GM12878 (cell line): ENCODE results near the gene FGD3. TPM values are rescaled to one million over a fixed set of nuclear protein-coding genes. Genes with fewer than 3 reads are reported as not detected.

Experiments used
- ATAC-seq: fragments of 200-7000 bp; cut with Tn5 transposase; 3 replicates; pipeline ENCODE4 v1.9.1; 2020; ENCODE audit warnings: mild to moderate bottlenecking, moderate library complexity
- BruUV-seq: library from RNA; stranded (reverse); fragments of 400-500 nt; replicated peaks from 2 replicates; lab custom pipeline; 2021; lab: Mats Ljungman, UMichigan
- CTCF ChIA-PET: fragments of 300-600 bp; sonication (Branson Sonifier 250); formaldehyde crosslinking; extraction: SDS; loops from one replicate; lab custom pipeline; 2021; ENCODE audit warnings: inconsistent platforms; lab: Yijun Ruan, JAX
- POLR2A ChIA-PET: fragments of 350-600 bp; formaldehyde crosslinking; extraction: SDS; loops from one replicate; lab custom pipeline; 2021; ENCODE audit warnings: inconsistent platforms; lab: Charles Lee
- RAD21 ChIA-PET: fragments of 300-600 bp; sonication (Branson Sonifier 250); formaldehyde crosslinking; loops from one replicate; lab custom pipeline; 2023; ENCODE audit warnings: antibody characterized with exemption; ENCODE audit not compliant: unreplicated experiment; lab: Charles Lee
- SMC1A ChIA-PET: fragments of 300-600 bp; sonication (Branson Sonifier 250); formaldehyde crosslinking; loops from one replicate; lab custom pipeline; 2023; ENCODE audit not compliant: unreplicated experiment, uncharacterized antibody; lab: Charles Lee
- DNase-seq: peaks from one replicate; pipeline ENCODE4 v3.0.0-alpha.2; 2011; ENCODE audit warnings: low read depth, low spot score
- FAIRE-seq: peaks from 3 replicates; lab custom pipeline; 2011; peaks lifted over from hg19 to GRCh38; lab: Jason Lieb, UNC
- H2AFZ ChIP-seq: 2 replicates; pipeline ENCODE4 v1.6.0; 2011; ENCODE audit warnings: low read depth, low read length, control low read depth; ENCODE audit not compliant: control insufficient read depth
- H3K27ac ChIP-seq: 2 replicates; pipeline ENCODE4 v1.5.1; 2011; ENCODE audit warnings: control low read depth; ENCODE audit not compliant: control insufficient read depth, insufficient read depth
- H3K27me3 ChIP-seq, 2 experiments: replicated peaks in 1 of 2; 2 replicates each; pipeline versions ENCODE4 v1.6.0 to v1.6.1; 2011; ENCODE audit warnings: low read length in 1 of 2; ENCODE audit not compliant: control insufficient read depth in 2 of 2, insufficient read depth in 2 of 2
- H3K36me3 ChIP-seq, 2 experiments: 2 replicates each; pipeline ENCODE4 v1.5.1; 2011; ENCODE audit warnings: low read length in 1 of 2; ENCODE audit not compliant: control insufficient read depth in 2 of 2, insufficient read depth in 2 of 2
- H3K4me1 ChIP-seq: 2 replicates; pipeline ENCODE4 v1.6.1; 2011; ENCODE audit warnings: mild to moderate bottlenecking, low read length, moderate library complexity, mixed read lengths; ENCODE audit not compliant: control insufficient read depth, insufficient read depth
- H3K4me2 ChIP-seq: 2 replicates; pipeline ENCODE4 v1.6.0; 2011; ENCODE audit warnings: control low read depth; ENCODE audit not compliant: control insufficient read depth, insufficient read depth
- H3K4me3 ChIP-seq: fragments of 200-600 bp; sonication (generic); 2 replicates; pipeline ENCODE4 v1.5.1; 2016
- H3K79me2 ChIP-seq: 2 replicates; pipeline ENCODE4 v1.6.0; 2011; ENCODE audit warnings: low read length; ENCODE audit not compliant: control insufficient read depth, insufficient read depth
- H3K9ac ChIP-seq: 2 replicates; pipeline ENCODE4 v1.8.0; 2011; ENCODE audit warnings: low read length, control low read depth, mixed read lengths; ENCODE audit not compliant: control insufficient read depth, insufficient read depth
- H3K9me3 ChIP-seq: replicated peaks from 3 replicates; pipeline ENCODE4 v1.5.1; 2011; ENCODE audit warnings: mild to moderate bottlenecking, low read length; ENCODE audit not compliant: control insufficient read depth, insufficient read depth
- H4K20me1 ChIP-seq: 2 replicates; pipeline ENCODE4 v1.6.0; 2011; ENCODE audit not compliant: control insufficient read depth, insufficient read depth
- BACH1 ChIP-seq: fragments of 450-650 bp; IDR thresholded peaks from 2 replicates; pipeline ENCODE4 v1.6.1; 2017; ENCODE audit warnings: mild to moderate bottlenecking, borderline replicate concordance
- BHLHE40 ChIP-seq, 2 experiments: fragments of 450-650 bp in 1 of 2; IDR thresholded peaks; 2 replicates each; pipeline ENCODE4 v1.6.1; 2011 to 2017; ENCODE audit warnings: low read depth in 2 of 2, borderline replicate concordance in 1 of 2, improper control_type of control experiment in 1 of 2, low read length in 1 of 2, mild to moderate bottlenecking in 1 of 2
- CHD2 ChIP-seq: IDR thresholded peaks from 2 replicates; pipeline ENCODE4 v1.6.1; 2011; ENCODE audit warnings: low read depth, low read length, improper control_type of control experiment, borderline replicate concordance
- CREM ChIP-seq: IDR thresholded peaks from 2 replicates; pipeline ENCODE4 v1.6.1; 2014; ENCODE audit warnings: antibody characterized with exemption, low read depth
- NRF1 ChIP-seq: conservative IDR thresholded peaks from 2 replicates; pipeline ENCODE4 v1.6.1; 2011; ENCODE audit warnings: mild to moderate bottlenecking, low read depth, low read length, improper control_type of control experiment
- PBX3 ChIP-seq: IDR thresholded peaks from 2 replicates; pipeline ENCODE4 v1.6.1; 2011; ENCODE audit warnings: mild to moderate bottlenecking, low read depth, low read length, moderate library complexity; ENCODE audit not compliant: insufficient replicate concordance
- TCF3 ChIP-seq: IDR thresholded peaks from 2 replicates; pipeline ENCODE4 v1.6.1; 2012; ENCODE audit warnings: low read depth, mild to moderate bottlenecking, low read length, borderline replicate concordance; ENCODE audit not compliant: insufficient read depth
- USF2 ChIP-seq: IDR thresholded peaks from 2 replicates; pipeline ENCODE4 v1.6.1; 2011; ENCODE audit warnings: low read depth, low read length, improper control_type of control experiment, borderline replicate concordance
- ZNF24 ChIP-seq: fragments of 450-650 bp; IDR thresholded peaks from 2 replicates; pipeline ENCODE4 v1.6.1; 2017; ENCODE audit warnings: antibody characterized with exemption, mild to moderate bottlenecking
- WGBS: methylation state at CpG from one replicate; pipeline ENCODE4 v1.1.6; 2016; ENCODE audit warnings: low lambda C conversion rate; ENCODE audit not compliant: insufficient replicate concordance, insufficient coverage; ENCODE audit errors: missing lambda C conversion rate; 5-methylcytosine and 5-hydroxymethylcytosine counted together
- in situ Hi-C: fragments of 300-500 bp; cut with MboI; formaldehyde crosslinking; loops from 9 replicates; pipeline ENCODE4 v1.14.3; 2018; ENCODE audit warnings: mixed read lengths
- intact Hi-C: fragments of 100-400 bp; cut with micrococcal nuclease; formaldehyde crosslinking; loops from one replicate; pipeline ENCODE4 v1.14.2; 2022; ENCODE audit not compliant: unreplicated experiment
- polyA plus RNA-seq, 11 experiments: library from polyadenylated mRNA; depleted of rRNA in 4 of 11; unstranded in 6 of 11; stranded (reverse) in 5 of 11; fragments of >200 nt; fragmentation: Nextera tagmentation in 4 of 11; fragmentation: Illumina TruSeq in 1 of 11; extraction: Ambion mirVana in 4 of 11; extraction: Trizol in 1 of 11; gene quantifications; 1 replicate in 1 of 11; 2 replicates in 10 of 11; pipeline versions ENCODE4 v1.2.1 to v1.2.3, GENCODE V29; 2011 to 2016; ENCODE audit warnings: inconsistent platforms in 2 of 11, missing spikeins in 2 of 11, low read depth in 1 of 11
- total RNA-seq, 4 experiments: library from RNA; depleted of rRNA in 3 of 4; stranded (reverse); fragments of >200 nt in 3 of 4; fragmentation: Illumina TruSeq in 1 of 4; extraction: Trizol in 1 of 4; gene quantifications; 2 replicates each; pipeline versions ENCODE4 v1.2.1 to v1.2.3, GENCODE V29; 2013 to 2021

Gene FGD3
- total and polyA plus RNA-seq, 10 of the 15 experiments (the other 5 are each of a cell fraction or from before 2014, with no cell fraction given) = 0.26 to 18.1 (median 12.4) TPM

- Histone ChIP-seq H3K4me1 (no peaks in the 10 kb centered on the region), H3K36me3 (peaks cover 3% of the 10 kb centered on the region in 2 experiments; a peak in 3 of 4 replicates), H3K79me2 (no peaks in the 10 kb centered on the region), H3K9ac (no peak overlapping the region), H2AFZ (no peak overlapping the region), H3K4me2 (no peak overlapping the region), H4K20me1 (no peaks in the 10 kb centered on the region), H3K27me3 (no peaks in the 10 kb centered on the region), H3K27ac (no peak overlapping the region), H3K4me3 (no peak overlapping the region), H3K9me3 (no peaks in the 10 kb centered on the region)
- intact Hi-C loops = no loop called here
- DNase-seq (no peak), FAIRE-seq (no peak), ATAC-seq (no peak)
- no TSS peak for BruUV-seq
- TF ChIP-seq BACH1 (no peak), TCF3 (no peak), USF2 (no peak), ZNF24 (peak; percentile 87), NRF1 (no peak), BHLHE40 (IDR thresholded peaks at IDR 0.05; ENCODE audit: borderline replicate concordance in 1 of 2, low read depth in 2 of 2, low read length in 1 of 2) (no peak), CREM (no peak), CHD2 (no peak), PBX3 (no peak)
- 90% methylated on average over 12 of the region's 12 CpGs for WGBS
- CTCF ChIA-PET = interaction anchor here (0.5 to 0.7 kb wide), 2 partner anchors 58 to 265 kb away, joined by 3 read pairs; no protein-coding TSS in a partner anchor
- SMC1A ChIA-PET = interaction anchor here (0.9 to 1.5 kb wide), 2 partner anchors 8 to 73 kb away, joined by 3 to 4 read pairs; no protein-coding TSS in a partner anchor
- in situ Hi-C loops = no loop called here
- POLR2A ChIA-PET = interaction anchor here (0.7 kb wide), 1 partner anchor 19 kb away, joined by 3 read pairs; no protein-coding TSS in a partner anchor
- RAD21 ChIA-PET = no interaction called here
Observed at GRCh38 chr9:93076101-93076791, 128.9 kb downstream of the FGD3 start.
